MM.1S (cell line): ENCODE results near the gene EYA2.

Source experiments
- DNase-seq: peaks from one replicate; pipeline ENCODE4 v3.0.0-alpha.2; 2015
- H2AFZ ChIP-seq: fragments of 300-600 bp; sonication (generic); 2 replicates; pipeline ENCODE4 v1.6.0; 2016; ENCODE audit warnings: antibody characterized with exemption, low read length
- H3F3A ChIP-seq: fragments of 300-600 bp; sonication (generic); 2 replicates; pipeline ENCODE4 v1.6.1; 2016; ENCODE audit warnings: mild to moderate bottlenecking, antibody characterized with exemption, low read length, moderate library complexity, mixed read lengths; ENCODE audit not compliant: insufficient read depth
- H3K27ac ChIP-seq: fragments of 300-600 bp; sonication (generic); 2 replicates; pipeline ENCODE4 v1.5.1; 2016; ENCODE audit warnings: mild to moderate bottlenecking, low read length
- H3K27me3 ChIP-seq: fragments of 300-600 bp; sonication (generic); replicated peaks from 2 replicates; pipeline ENCODE4 v1.6.0; 2016; ENCODE audit warnings: low read length; ENCODE audit not compliant: insufficient read depth
- H3K36me3 ChIP-seq: fragments of 300-600 bp; sonication (generic); replicated peaks from 2 replicates; pipeline ENCODE4 v1.6.1; 2016; ENCODE audit warnings: mild to moderate bottlenecking, low read length, mixed read lengths; ENCODE audit not compliant: insufficient read depth
- H3K4me1 ChIP-seq: fragments of 300-600 bp; sonication (generic); 2 replicates; pipeline ENCODE4 v1.6.1; 2016; ENCODE audit warnings: low read length, mixed read lengths
- H3K4me2 ChIP-seq: fragments of 300-600 bp; sonication (generic); 2 replicates; pipeline ENCODE4 v1.6.0; 2016; ENCODE audit warnings: low read depth, low read length
- H3K4me3 ChIP-seq: fragments of 300-600 bp; sonication (generic); 2 replicates; pipeline ENCODE4 v1.5.1; 2016; ENCODE audit warnings: low read length, mixed read lengths
- H3K79me2 ChIP-seq: fragments of 300-600 bp; sonication (generic); 2 replicates; pipeline ENCODE4 v1.6.1; 2016; ENCODE audit warnings: mixed run types, low read length, mixed read lengths
- H3K9ac ChIP-seq: fragments of 300-600 bp; sonication (generic); 2 replicates; pipeline ENCODE4 v1.6.1; 2016; ENCODE audit warnings: low read length, mixed read lengths
- H3K9me2 ChIP-seq: fragments of 300-600 bp; sonication (generic); replicated peaks from 2 replicates; pipeline ENCODE4 v1.6.1; 2016; ENCODE audit warnings: mild to moderate bottlenecking, low read length, mixed read lengths; ENCODE audit not compliant: insufficient read depth
- H3K9me3 ChIP-seq: fragments of 300-600 bp; sonication (generic); replicated peaks from 2 replicates; pipeline ENCODE4 v1.6.1; 2016; ENCODE audit warnings: mild to moderate bottlenecking, low read length, mixed read lengths; ENCODE audit not compliant: insufficient read depth
- H4K20me1 ChIP-seq: fragments of 300-600 bp; sonication (generic); 2 replicates; pipeline ENCODE4 v1.6.1; 2016; ENCODE audit warnings: mild to moderate bottlenecking, low read length, moderate library complexity, mixed read lengths; ENCODE audit not compliant: insufficient read depth
- EZH2 ChIP-seq: fragments of 300-600 bp; sonication (generic); optimal IDR thresholded peaks from 2 replicates; pipeline ENCODE3; 2017; ENCODE audit warnings: low read depth, mild to moderate bottlenecking, antibody characterized with exemption, low read length, mixed read lengths
- EZH2phosphoT487 ChIP-seq: fragments of 300-600 bp; sonication (generic); IDR thresholded peaks from 2 replicates; pipeline ENCODE4 v1.6.1; 2018; ENCODE audit warnings: antibody characterized with exemption, low read length
- TF ChIP-seq, protein P1 (sequence below): fragments of 300-600 bp; sonication (generic); IDR thresholded peaks from 2 replicates; pipeline ENCODE4 v1.5.1; 2016; ENCODE audit warnings: antibody characterized with exemption, low read length, mixed read lengths

The EYA2 gene

DNA sequence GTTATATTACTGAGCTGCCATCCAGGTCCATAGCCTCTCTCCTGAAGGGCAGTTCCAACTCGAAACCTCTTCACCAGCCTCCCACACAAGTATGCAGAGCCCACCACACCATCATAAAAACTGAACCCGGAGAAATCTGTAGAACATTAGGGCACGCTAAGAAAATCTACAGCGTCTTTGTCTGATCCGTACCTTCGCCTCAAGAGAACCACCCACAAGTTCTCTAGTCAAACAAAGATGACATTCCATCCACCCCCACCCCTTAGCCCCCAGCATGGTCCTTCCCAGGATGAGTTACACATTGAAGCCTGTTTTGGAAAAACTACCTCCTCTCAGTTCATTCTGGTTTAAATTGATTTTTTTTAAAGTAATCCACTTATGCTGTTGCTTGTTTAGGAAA, 242.1 kb downstream of the EYA2 start:
- no peak overlapping the region for H3K4me2 ChIP-seq
- H2AFZ ChIP-seq = no peak overlapping the region
- no peaks in the 10 kb centered on the region for H4K20me1 ChIP-seq
- H3F3A ChIP-seq = no peaks in the 10 kb centered on the region
- no peaks in the 10 kb centered on the region for H3K9me2 ChIP-seq
- H3K4me1 ChIP-seq = no peaks in the 10 kb centered on the region
- no peaks in the 10 kb centered on the region for H3K36me3 ChIP-seq
- H3K79me2 ChIP-seq = no peaks in the 10 kb centered on the region
- H3K9me3 ChIP-seq = no peaks in the 10 kb centered on the region
- no peak overlapping the region for H3K4me3 ChIP-seq
- H3K27me3 ChIP-seq = no peaks in the 10 kb centered on the region
- no peak overlapping the region for H3K9ac ChIP-seq
- TF ChIP-seq, protein P1, sequence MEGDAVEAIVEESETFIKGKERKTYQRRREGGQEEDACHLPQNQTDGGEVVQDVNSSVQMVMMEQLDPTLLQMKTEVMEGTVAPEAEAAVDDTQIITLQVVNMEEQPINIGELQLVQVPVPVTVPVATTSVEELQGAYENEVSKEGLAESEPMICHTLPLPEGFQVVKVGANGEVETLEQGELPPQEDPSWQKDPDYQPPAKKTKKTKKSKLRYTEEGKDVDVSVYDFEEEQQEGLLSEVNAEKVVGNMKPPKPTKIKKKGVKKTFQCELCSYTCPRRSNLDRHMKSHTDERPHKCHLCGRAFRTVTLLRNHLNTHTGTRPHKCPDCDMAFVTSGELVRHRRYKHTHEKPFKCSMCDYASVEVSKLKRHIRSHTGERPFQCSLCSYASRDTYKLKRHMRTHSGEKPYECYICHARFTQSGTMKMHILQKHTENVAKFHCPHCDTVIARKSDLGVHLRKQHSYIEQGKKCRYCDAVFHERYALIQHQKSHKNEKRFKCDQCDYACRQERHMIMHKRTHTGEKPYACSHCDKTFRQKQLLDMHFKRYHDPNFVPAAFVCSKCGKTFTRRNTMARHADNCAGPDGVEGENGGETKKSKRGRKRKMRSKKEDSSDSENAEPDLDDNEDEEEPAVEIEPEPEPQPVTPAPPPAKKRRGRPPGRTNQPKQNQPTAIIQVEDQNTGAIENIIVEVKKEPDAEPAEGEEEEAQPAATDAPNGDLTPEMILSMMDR = no peak
- no peak for TF ChIP-seq EZH2phosphoT487
- TF ChIP-seq EZH2 = no peak
- DNase-seq = no peak
- H3K27ac ChIP-seq = no peak overlapping the region

DNA sequence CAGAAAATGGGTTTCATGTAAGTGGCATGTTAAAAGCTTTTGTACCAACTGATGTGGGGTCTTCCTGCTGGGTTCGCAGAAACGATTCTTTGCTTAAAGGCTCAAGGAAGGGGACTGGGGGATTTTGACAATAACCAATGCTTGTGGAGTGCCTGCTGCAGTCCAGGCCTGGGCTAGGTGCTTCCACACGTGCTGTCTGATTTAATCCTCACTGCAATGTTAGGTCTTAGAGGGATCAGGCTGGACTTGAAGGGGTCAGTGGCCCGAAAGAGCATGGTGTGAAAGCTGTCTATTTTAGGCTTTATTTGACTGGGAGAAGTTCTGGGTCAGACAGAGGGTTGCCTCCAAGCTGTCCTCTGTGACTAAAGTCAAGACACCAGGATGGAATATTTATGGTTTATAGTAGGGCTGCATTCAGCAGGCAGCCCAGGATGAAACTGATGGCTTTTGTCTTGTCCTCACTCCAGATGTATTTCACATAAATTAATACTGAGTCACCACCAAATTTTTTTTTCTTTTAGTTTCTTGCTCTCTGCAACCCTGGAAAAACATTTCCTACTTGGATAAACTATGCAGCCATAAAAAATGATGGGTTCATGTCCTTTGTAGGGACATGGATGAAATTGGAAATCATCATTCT, 242.7 kb downstream of the EYA2 start:
- Histone ChIP-seq H3K9me3 (no peaks in the 10 kb centered on the region), H2AFZ (no peak overlapping the region), H3K9ac (no peak overlapping the region), H3K9me2 (no peaks in the 10 kb centered on the region), H3F3A (no peaks in the 10 kb centered on the region), H3K4me2 (no peak overlapping the region), H3K4me3 (no peak overlapping the region), H4K20me1 (no peaks in the 10 kb centered on the region), H3K79me2 (no peaks in the 10 kb centered on the region), H3K27ac (no peak overlapping the region), H3K36me3 (no peaks in the 10 kb centered on the region), H3K27me3 (no peaks in the 10 kb centered on the region), H3K4me1 (no peaks in the 10 kb centered on the region)
- DNase-seq = no peak
- TF ChIP-seq, protein P1 = no peak
- TF ChIP-seq EZH2 (no peak), EZH2phosphoT487 (no peak)

DNA sequence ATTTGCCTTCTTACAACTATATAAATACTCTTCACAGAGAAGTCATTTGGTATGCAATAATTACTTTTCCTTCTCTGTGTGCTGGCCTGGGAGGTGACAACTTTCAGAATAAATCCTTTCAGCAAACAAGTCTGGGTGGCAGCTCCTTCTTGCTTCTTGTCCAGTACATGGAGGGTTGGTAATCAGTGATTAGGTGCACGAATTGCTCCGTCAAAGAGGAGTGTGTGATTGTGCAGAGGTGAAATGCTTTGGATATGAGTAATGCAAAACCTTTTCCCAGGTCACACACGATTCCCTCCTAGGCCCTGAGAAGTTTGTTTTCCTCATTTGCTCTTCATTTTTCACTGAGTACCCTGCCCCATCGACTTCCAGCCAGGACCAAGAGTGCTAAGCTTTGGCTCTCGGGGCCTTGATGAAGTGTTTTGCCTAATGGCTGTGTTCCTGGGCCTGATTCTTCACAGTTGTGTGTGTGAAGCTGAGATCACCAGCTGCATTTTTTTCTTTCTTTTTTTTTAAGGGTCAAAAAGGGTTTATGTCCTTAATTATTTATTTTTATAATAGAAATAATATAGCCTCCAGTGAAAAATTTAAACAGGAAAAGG, 245.4 kb downstream of the EYA2 start:
- H4K20me1 ChIP-seq = no peaks in the 10 kb centered on the region
- H3K9ac ChIP-seq = no peak overlapping the region
- H2AFZ ChIP-seq = no peak overlapping the region
- no peaks in the 10 kb centered on the region for H3K36me3 ChIP-seq
- DNase-seq = no peak
- H3K4me1 ChIP-seq = no peaks in the 10 kb centered on the region
- TF ChIP-seq EZH2phosphoT487 (no peak), EZH2 (no peak)
- TF ChIP-seq, protein P1 = no peak
- H3F3A ChIP-seq = no peaks in the 10 kb centered on the region
- no peak overlapping the region for H3K4me2 ChIP-seq
- H3K9me3 ChIP-seq = no peaks in the 10 kb centered on the region
- no peak overlapping the region for H3K4me3 ChIP-seq
- no peaks in the 10 kb centered on the region for H3K79me2 ChIP-seq
- no peaks in the 10 kb centered on the region for H3K9me2 ChIP-seq
- H3K27me3 ChIP-seq = no peaks in the 10 kb centered on the region
- H3K27ac ChIP-seq = no peak overlapping the region
